ENCODE results near the gene CCT8L2. TPM values are rescaled to one million over a fixed set of nuclear protein-coding genes. Genes with fewer than 3 reads are reported as not detected.
"Not testable (repeated sequence)": the region's sequence is repeated elsewhere in the genome, so short reads cannot be mapped to it uniquely, and the experiment has no call there.

Gene CCT8L2
- total RNA-seq, 1 experiment from 2014 or later, result not detected

DNA sequence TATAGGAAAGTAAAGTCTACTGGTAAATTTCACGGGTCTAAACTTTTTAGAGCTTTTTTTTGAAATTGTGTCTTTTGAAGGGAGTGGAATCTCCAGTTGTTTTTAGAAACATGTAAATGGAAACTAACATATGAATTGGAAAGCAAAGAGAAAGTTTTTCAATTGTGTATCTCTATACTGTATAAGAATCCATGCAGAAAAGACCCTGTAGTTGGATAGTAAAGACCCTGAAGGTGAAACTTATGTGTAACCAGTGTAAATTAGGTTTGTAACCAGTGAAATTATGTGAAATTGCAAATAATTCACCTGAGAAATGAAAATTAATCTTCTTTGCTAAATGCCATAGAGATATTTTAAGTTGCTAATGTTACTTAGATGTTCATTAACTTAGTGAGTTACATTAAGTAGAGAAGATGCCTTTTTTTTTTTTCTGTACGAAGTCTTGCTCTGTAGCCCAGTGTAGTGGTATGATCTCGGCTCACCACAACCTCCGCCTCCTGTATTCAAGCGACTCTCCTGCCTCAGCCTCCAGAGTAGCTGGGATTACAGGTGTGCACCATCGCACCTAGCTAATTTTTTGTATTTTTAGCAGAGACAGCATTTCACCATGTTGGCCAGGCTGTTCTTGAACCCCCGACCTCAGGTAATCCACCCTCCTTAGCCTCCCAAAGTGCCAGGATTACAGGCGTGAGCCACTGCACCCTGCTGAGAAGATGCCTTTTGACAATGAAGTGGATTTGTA is 11.8 kb upstream of the CCT8L2 start:
- H3K4me2 ChIP-seq (ENCODE audit: low read length); CTCF ChIA-PET; DNase-seq (ENCODE audit: low read depth, low spot score); H3K9ac ChIP-seq (ENCODE audit: low read length); POLR2A ChIA-PET; H3K4me3 ChIP-seq (replicated peaks in 1 of 2; ENCODE audit: low read depth in 1 of 2, low read length in 2 of 2); H3K36me3 ChIP-seq (ENCODE audit: control insufficient read depth in 1 of 2, insufficient read depth in 2 of 2, low read length in 2 of 2); H3K27me3 ChIP-seq (ENCODE audit: insufficient read depth, low read length); H4K20me1 ChIP-seq (ENCODE audit: insufficient read depth); intact Hi-C loops (cut with micrococcal nuclease); H3K79me2 ChIP-seq (ENCODE audit: insufficient read depth, low read length); BruUV-seq (replicated peaks); H2AFZ ChIP-seq (ENCODE audit: low read depth, low read length, poor library complexity, severe bottlenecking); H3K4me1 ChIP-seq (ENCODE audit: control insufficient read depth in 1 of 2, insufficient read depth in 2 of 2, low read length in 2 of 2); RAD21 ChIA-PET (ENCODE audit: low non-redundant PET in 1 of 2, low total read pairs in 2 of 2, uncharacterized antibody in 2 of 2, unreplicated experiment in 2 of 2); H3K9me2 ChIP-seq (ENCODE audit: insufficient read depth); H3K27ac ChIP-seq (ENCODE audit: low read depth, low read length); ATAC-seq; H3K9me3 ChIP-seq (ENCODE audit: control insufficient read depth in 1 of 2, insufficient read depth in 1 of 2, low read depth in 1 of 2, low read length in 2 of 2): not testable (repeated sequence)

DNA sequence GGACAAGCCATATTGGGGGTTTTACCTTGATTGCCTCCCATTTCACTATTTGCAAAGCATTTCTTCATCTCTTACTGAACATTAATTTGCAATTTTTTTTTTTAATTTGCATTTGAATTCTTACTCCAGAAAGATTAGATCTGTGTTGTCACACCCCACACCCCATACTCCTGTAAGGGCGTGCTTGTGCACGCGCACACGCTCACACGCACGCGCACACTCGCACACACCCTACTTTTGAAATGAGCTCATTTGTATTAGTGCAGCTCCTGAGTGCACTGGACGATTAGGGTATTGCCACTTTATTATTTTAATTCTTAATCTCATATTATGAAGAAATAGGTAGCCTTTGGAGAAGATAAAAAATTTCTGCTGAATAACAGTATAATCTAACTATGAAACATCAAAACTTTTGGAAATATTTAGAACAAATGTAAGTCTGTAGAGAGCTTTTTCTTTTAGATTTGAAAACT is 11.2 kb upstream of the CCT8L2 start:
- H3K27me3 ChIP-seq (ENCODE audit: insufficient read depth, low read length); CTCF ChIA-PET; H3K4me3 ChIP-seq (replicated peaks in 1 of 2; ENCODE audit: low read depth in 1 of 2, low read length in 2 of 2); H3K9ac ChIP-seq (ENCODE audit: low read length); H2AFZ ChIP-seq (ENCODE audit: low read depth, low read length, poor library complexity, severe bottlenecking); intact Hi-C loops (cut with micrococcal nuclease); H3K4me1 ChIP-seq (ENCODE audit: control insufficient read depth in 1 of 2, insufficient read depth in 2 of 2, low read length in 2 of 2); RAD21 ChIA-PET (ENCODE audit: low non-redundant PET in 1 of 2, low total read pairs in 2 of 2, uncharacterized antibody in 2 of 2, unreplicated experiment in 2 of 2); H3K9me3 ChIP-seq (ENCODE audit: control insufficient read depth in 1 of 2, insufficient read depth in 1 of 2, low read depth in 1 of 2, low read length in 2 of 2); BruUV-seq (replicated peaks); DNase-seq (ENCODE audit: low read depth, low spot score); H3K27ac ChIP-seq (ENCODE audit: low read depth, low read length); POLR2A ChIA-PET; H4K20me1 ChIP-seq (ENCODE audit: insufficient read depth); ATAC-seq; H3K4me2 ChIP-seq (ENCODE audit: low read length); H3K79me2 ChIP-seq (ENCODE audit: insufficient read depth, low read length); H3K9me2 ChIP-seq (ENCODE audit: insufficient read depth); H3K36me3 ChIP-seq (ENCODE audit: control insufficient read depth in 1 of 2, insufficient read depth in 2 of 2, low read length in 2 of 2): not testable (repeated sequence)

DNA sequence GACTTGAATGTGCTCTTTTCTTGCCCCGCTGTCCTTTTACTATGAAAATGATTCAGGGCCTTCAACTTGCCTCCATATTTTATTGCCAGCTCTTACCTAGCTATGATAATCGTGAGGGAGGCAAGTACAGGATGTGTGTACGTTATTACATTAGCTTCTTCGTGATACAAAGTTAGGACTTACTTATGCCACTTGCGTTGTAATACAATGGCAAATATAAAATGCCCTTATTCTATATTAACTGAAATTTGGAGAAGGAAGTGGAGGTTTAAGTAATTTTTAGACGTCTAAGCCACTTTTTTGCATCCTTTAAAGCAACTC is 10.8 kb upstream of the CCT8L2 start:
- TF ChIP-seq YY1 (IDR thresholded peaks at IDR 0.05; ENCODE audit: extremely low read depth, insufficient replicate concordance, low read depth, low read length) (no peak), RAD21 (IDR thresholded peaks at IDR 0.05; ENCODE audit: low read depth) (no peak), TCF7L2 (IDR thresholded peaks at IDR 0.05; ENCODE audit: borderline replicate concordance, extremely low read depth, insufficient read depth, insufficient read length) (no peak), ELF1 (IDR thresholded peaks at IDR 0.05; ENCODE audit: borderline replicate concordance, low read depth) (no peak), POLR2AphosphoS5 (IDR thresholded peaks at IDR 0.05; ENCODE audit: low read depth, low read length) (no peak), ZFX (IDR thresholded peaks at IDR 0.05) (no peak), EZH2phosphoT487 (IDR thresholded peaks at IDR 0.05; ENCODE audit: borderline replicate concordance) (no peak)
- TF ChIP-seq, protein P1, sequence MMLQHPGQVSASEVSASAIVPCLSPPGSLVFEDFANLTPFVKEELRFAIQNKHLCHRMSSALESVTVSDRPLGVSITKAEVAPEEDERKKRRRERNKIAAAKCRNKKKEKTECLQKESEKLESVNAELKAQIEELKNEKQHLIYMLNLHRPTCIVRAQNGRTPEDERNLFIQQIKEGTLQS (IDR thresholded peaks at IDR 0.05), result no peak
- H3K4me3 ChIP-seq (replicated peaks in 1 of 2; ENCODE audit: low read depth in 1 of 2, low read length in 2 of 2), result no peak overlapping the region

More for the DNA sequence above, 10.8 kb upstream of the CCT8L2 start:
- ChIA-PET POLR2A (no interaction called here), RAD21 (ENCODE audit: low non-redundant PET in 1 of 2, low total read pairs in 2 of 2, uncharacterized antibody in 2 of 2, unreplicated experiment in 2 of 2) (no interaction called here), CTCF (no interaction called here)
- Histone ChIP-seq H3K27me3 (ENCODE audit: insufficient read depth, low read length) (no peaks in the 10 kb centered on the region), H3K4me2 (ENCODE audit: low read length) (no peak overlapping the region), H4K20me1 (ENCODE audit: insufficient read depth) (no peaks in the 10 kb centered on the region), H3K4me1 (ENCODE audit: control insufficient read depth in 1 of 2, insufficient read depth in 2 of 2, low read length in 2 of 2) (no peaks in the 10 kb centered on the region), H3K79me2 (ENCODE audit: insufficient read depth, low read length) (no peaks in the 10 kb centered on the region), H3K27ac (ENCODE audit: low read depth, low read length) (no peak overlapping the region), H3K9me3 (ENCODE audit: control insufficient read depth in 1 of 2, insufficient read depth in 1 of 2, low read depth in 1 of 2, low read length in 2 of 2) (no peaks in the 10 kb centered on the region), H3K9ac (ENCODE audit: low read length) (no peak overlapping the region), H3K9me2 (ENCODE audit: insufficient read depth) (no peaks in the 10 kb centered on the region), H2AFZ (ENCODE audit: low read depth, low read length, poor library complexity, severe bottlenecking) (no peak overlapping the region), H3K36me3 (ENCODE audit: control insufficient read depth in 1 of 2, insufficient read depth in 2 of 2, low read length in 2 of 2) (no peaks in the 10 kb centered on the region)
- intact Hi-C loops (cut with micrococcal nuclease), result no loop called here
- DNase-seq (ENCODE audit: low read depth, low spot score) (no peak), ATAC-seq (no peak)
- BruUV-seq (replicated peaks), result no TSS peak

Measured in HCT116 (cell line).